GM12801 (cell line): ENCODE results near the gene ABR.

Experiments used
- CTCF ChIP-seq: IDR thresholded peaks from one replicate; pipeline ENCODE4 v1.5.1; 2011; ENCODE audit warnings: control low read depth; ENCODE audit not compliant: insufficient read length; ENCODE audit errors: extremely low read depth

Gene ABR

GRCh38 chr17:1179818-1180742, at the start of gene ABR:
ABR (minus strand) TSS chr17:1179981; CDS start chr17:1179727, 254 bp downstream.
- TF ChIP-seq CTCF = no peak

GRCh38 chr17:1229349-1229899, 49.6 kb upstream of the ABR start:
- TF ChIP-seq CTCF = no peak

GRCh38 chr17:1228781-1229348, 49.1 kb upstream of the ABR start:
- TF ChIP-seq CTCF = no peak

- TF ChIP-seq CTCF = no peak
These were observed 48.4 kb upstream of the ABR start for GRCh38 chr17:1227917-1228780.

GRCh38 chr17:1227365-1227764, 47.6 kb upstream of the ABR start:
- no peak for TF ChIP-seq CTCF

- TF ChIP-seq CTCF = no peak
These were observed 46.5 kb upstream of the ABR start for GRCh38 chr17:1226308-1226707.

- no peak for TF ChIP-seq CTCF
These were observed 44.5 kb upstream of the ABR start for GRCh38 chr17:1224330-1224729.
